Endothelial cell of umbilical vein (primary cell): ENCODE results near the gene NEO1. TPM values are rescaled to one million over a fixed set of nuclear protein-coding genes. Genes with fewer than 3 reads are reported as not detected.

Source experiments
- BruUV-seq: library from RNA; stranded (reverse); fragments of 400-500 nt; replicated peaks from 2 replicates; lab custom pipeline; 2021; lab: Mats Ljungman, UMichigan
- CTCF ChIA-PET: fragments of 300-600, 350-600 bp; sonication (Branson Sonifier 250); formaldehyde crosslinking; loops from one replicate; lab custom pipeline; 2021; ENCODE audit warnings: antibody characterized with exemption, inconsistent platforms; lab: Charles Lee
- POLR2A ChIA-PET: fragments of 300-600, 350-600 bp; sonication (Branson Sonifier 250); formaldehyde crosslinking; loops from one replicate; lab custom pipeline; 2021; ENCODE audit warnings: antibody characterized with exemption, inconsistent platforms; lab: Charles Lee
- DNase-seq: peaks from one replicate; pipeline ENCODE4 v3.0.0-alpha.2; 2011; ENCODE audit warnings: low read depth, low spot score
- FAIRE-seq: peaks from 2 replicates; lab custom pipeline; 2011; peaks lifted over from hg19 to GRCh38; lab: Jason Lieb, UNC
- H2AFZ ChIP-seq: 2 replicates; pipeline ENCODE4 v1.6.0; 2012; ENCODE audit warnings: low read depth, low read length, control low read depth, inconsistent platforms
- H3K27ac ChIP-seq: 2 replicates; pipeline ENCODE4 v1.5.1; 2011; ENCODE audit warnings: low read depth, mild to moderate bottlenecking, control low read depth, low read length, moderate library complexity; ENCODE audit not compliant: insufficient read depth
- H3K27me3 ChIP-seq, 2 experiments: 2 replicates each; pipeline versions ENCODE4 v1.6.0 to v1.6.1; 2011; ENCODE audit warnings: low read length in 2 of 2, mixed read lengths in 1 of 2; ENCODE audit not compliant: control insufficient read depth in 2 of 2, insufficient read depth in 2 of 2
- H3K36me3 ChIP-seq, 2 experiments: 2 replicates in 1 of 2; 3 replicates in 1 of 2; pipeline ENCODE4 v1.5.1; 2011; ENCODE audit warnings: low read length in 2 of 2, mild to moderate bottlenecking in 1 of 2, moderate library complexity in 1 of 2; ENCODE audit not compliant: control insufficient read depth in 2 of 2, insufficient read depth in 2 of 2; ENCODE audit errors: extremely low read depth in 1 of 2
- H3K4me1 ChIP-seq: 3 replicates; pipeline ENCODE4 v1.5.1; 2011; ENCODE audit warnings: mild to moderate bottlenecking, low read length; ENCODE audit not compliant: control insufficient read depth, insufficient read depth; ENCODE audit errors: extremely low read depth
- H3K4me2 ChIP-seq: 2 replicates; pipeline ENCODE4 v1.6.1; 2011; ENCODE audit warnings: low read length, control low read depth, mixed read lengths; ENCODE audit not compliant: insufficient read depth
- H3K4me3 ChIP-seq, 3 experiments: fragments of 200-600 bp in 1 of 3; sonication (generic), shearing (Covaris generic) in 1 of 3; replicated peaks in 1 of 3; 2 replicates each; pipeline ENCODE4 v1.5.1; 2011 to 2016; ENCODE audit warnings: control low read depth in 3 of 3, low read length in 3 of 3, mild to moderate bottlenecking in 2 of 3, inconsistent platforms in 1 of 3, low read depth in 1 of 3, moderate library complexity in 1 of 3; ENCODE audit not compliant: insufficient read depth in 1 of 3
- H3K79me2 ChIP-seq: 2 replicates; pipeline ENCODE4 v1.6.0; 2012; ENCODE audit warnings: low read length, inconsistent platforms; ENCODE audit not compliant: control insufficient read depth, insufficient read depth
- H3K9ac ChIP-seq: replicated peaks from 2 replicates; pipeline ENCODE3; 2011; ENCODE audit warnings: low read length, control low read depth; ENCODE audit not compliant: insufficient read depth; ENCODE audit errors: extremely low read depth
- H3K9me1 ChIP-seq: replicated peaks from 3 replicates; pipeline ENCODE4 v1.6.0; 2011; ENCODE audit warnings: mild to moderate bottlenecking, low read length; ENCODE audit not compliant: control insufficient read depth, insufficient read depth; ENCODE audit errors: extremely low read depth
- H3K9me3 ChIP-seq: replicated peaks from 2 replicates; pipeline ENCODE4 v1.5.1; 2012; ENCODE audit warnings: low read length, inconsistent platforms; ENCODE audit not compliant: control insufficient read depth, insufficient read depth
- H4K20me1 ChIP-seq: replicated peaks from 2 replicates; pipeline ENCODE3; 2011; ENCODE audit warnings: mild to moderate bottlenecking, low read length; ENCODE audit not compliant: control insufficient read depth, insufficient read depth; ENCODE audit errors: extremely low read depth
- CTCF ChIP-seq, 2 donors: IDR thresholded peaks; 1 replicate in 1 of 2; 2 replicates in 1 of 2; pipeline ENCODE4 v1.5.1; 2011; ENCODE audit warnings: low read length in 2 of 2, mild to moderate bottlenecking in 2 of 2, moderate library complexity in 2 of 2, control low read depth in 1 of 2, inconsistent platforms in 1 of 2, low read depth in 1 of 2; ENCODE audit not compliant: insufficient read depth in 1 of 2; ENCODE audit errors: extremely low read depth in 1 of 2
- EZH2 ChIP-seq: IDR thresholded peaks from 2 replicates; pipeline ENCODE4 v1.6.1; 2012; ENCODE audit warnings: borderline replicate concordance, low read depth, mild to moderate bottlenecking, moderate library complexity, low read length, inconsistent platforms; ENCODE audit not compliant: severe bottlenecking
- FOS ChIP-seq: IDR thresholded peaks from 2 replicates; pipeline ENCODE4 v1.6.1; 2011; ENCODE audit warnings: mild to moderate bottlenecking, low read length, moderate library complexity, borderline replicate concordance; ENCODE audit not compliant: insufficient read depth
- GATA2 ChIP-seq: IDR thresholded peaks from 2 replicates; pipeline ENCODE4 v1.7.0; 2011; ENCODE audit warnings: low read depth, mild to moderate bottlenecking, moderate library complexity, mixed read lengths, low read length; ENCODE audit not compliant: insufficient read length, insufficient read depth
- JUN ChIP-seq: IDR thresholded peaks from 2 replicates; pipeline ENCODE4 v1.6.1; 2011; ENCODE audit warnings: borderline replicate concordance, low read depth; ENCODE audit not compliant: insufficient read length, insufficient read depth
- MAX ChIP-seq: IDR thresholded peaks from 2 replicates; pipeline ENCODE4 v1.6.1; 2011; ENCODE audit not compliant: insufficient read depth, insufficient read length
- MYC ChIP-seq: IDR thresholded peaks from one replicate; pipeline ENCODE4 v1.6.1; 2011; ENCODE audit warnings: mild to moderate bottlenecking, low read depth, low read length
- POLR2A ChIP-seq: IDR thresholded peaks from 2 replicates; pipeline ENCODE4 v1.6.1; 2012; ENCODE audit warnings: low read depth, mild to moderate bottlenecking, control low read depth, low read length
- POLR2AphosphoS5 ChIP-seq: IDR thresholded peaks from 2 replicates; pipeline ENCODE4 v1.6.1; 2012; ENCODE audit warnings: low read depth, mild to moderate bottlenecking, control low read depth, low read length, moderate library complexity; ENCODE audit not compliant: insufficient read depth
- dilution Hi-C: fragments of 300-500 bp; cut with MboI; formaldehyde crosslinking; loops from one replicate; pipeline ENCODE4 v1.15.0; 2019; ENCODE audit warnings: low sequenced_read_pairs; ENCODE audit not compliant: extremely low pct_ligation_motif_present
- intact Hi-C: fragments of 100-400 bp; cut with micrococcal nuclease; formaldehyde crosslinking; loops from one replicate; pipeline ENCODE4 v1.10.0; 2022
- polyA plus RNA-seq, 4 experiments: library from polyadenylated mRNA; depleted of rRNA in 3 of 4; stranded (reverse) in 3 of 4; unstranded in 1 of 4; fragments of >200 nt; gene quantifications; 2 replicates each; pipeline versions ENCODE4 v1.2.1 to v1.2.3, GENCODE V29; 2011 to 2012; ENCODE audit warnings: missing spikeins in 1 of 4
- total RNA-seq: library from RNA; stranded (reverse); gene quantifications from 2 replicates; pipeline ENCODE4 v1.2.3, GENCODE V29; 2021

NEO1 gene
- total and polyA plus RNA-seq, 2 donors (not counting 3 experiments of a cell fraction or from before 2014, with no cell fraction given): 0.12 to 0.35 TPM

- H3K9me1 ChIP-seq: no peaks in the 10 kb centered on the region
- H4K20me1 ChIP-seq: no peaks in the 10 kb centered on the region
- H2AFZ ChIP-seq: no peak overlapping the region
- no peaks in the 10 kb centered on the region for H3K79me2 ChIP-seq
- no peak for DNase-seq
- H3K9ac ChIP-seq: no peak overlapping the region
- no peaks in the 10 kb centered on the region for H3K27me3 ChIP-seq
- no peaks in the 10 kb centered on the region for H3K36me3 ChIP-seq
- no peaks in the 10 kb centered on the region for H3K9me3 ChIP-seq
- H3K4me2 ChIP-seq: no peak overlapping the region
- H3K27ac ChIP-seq: no peak overlapping the region
- BruUV-seq: no TSS peak
- ChIA-PET CTCF (no interaction called here), POLR2A (no interaction called here)
- no peak for FAIRE-seq
- dilution Hi-C loops (no loop called here), intact Hi-C loops (no loop called here)
- H3K4me1 ChIP-seq: no peaks in the 10 kb centered on the region
- H3K4me3 ChIP-seq: no peak overlapping the region
- TF ChIP-seq GATA2 (no peak), MYC (no peak), MAX (no peak), CTCF (IDR thresholded peaks at IDR 0.05; ENCODE audit: extremely low read depth in 1 of 2, insufficient read depth in 1 of 2, low read depth in 1 of 2, low read length in 2 of 2) (no peak), FOS (no peak), POLR2AphosphoS5 (no peak), POLR2A (no peak), JUN (no peak), EZH2 (no peak)
These were observed 109.3 kb downstream of the NEO1 start for GRCh38 chr15:73161546-73161945.
